SIG-M5 (cell line): Measurements from ENCODE around the gene KRT77.
"Not testable (repeated sequence)": the region's sequence is repeated elsewhere in the genome, so short reads cannot be mapped to it uniquely, and the experiment has no call there.

Experiments used
- DNase-seq: peaks from one replicate; lab custom pipeline; 2025; lab: John Stamatoyannopoulos, UW

KRT77 gene

GRCh38 chr12:52721838-52722470, 18.6 kb upstream of the KRT77 start:
- no peak for DNase-seq

- DNase-seq = no peak
These were observed 17.1 kb upstream of the KRT77 start for GRCh38 chr12:52720365-52720886.

DNA sequence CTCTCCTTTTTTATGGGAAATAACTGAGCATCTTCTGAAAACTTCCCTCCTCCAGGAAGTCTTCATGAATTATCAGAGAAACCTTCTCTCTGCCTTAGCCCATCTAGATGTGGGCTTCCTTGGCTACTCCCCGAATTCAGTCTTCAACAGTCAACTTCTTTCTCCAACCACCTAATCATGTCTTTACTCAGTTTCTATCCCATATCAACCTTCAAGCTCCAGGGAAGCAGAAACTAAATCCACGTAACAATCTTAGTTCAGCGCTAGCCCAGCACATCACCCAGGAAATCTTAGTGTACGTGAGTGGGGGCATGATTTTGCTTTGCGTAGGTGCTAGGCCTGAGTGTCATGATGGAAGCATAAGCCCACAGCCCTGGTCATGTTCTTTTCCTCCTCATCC, 12.7 kb upstream of the KRT77 start:
- DNase-seq = no peak

- DNase-seq = no peak
These were observed 12.1 kb upstream of the KRT77 start for GRCh38 chr12:52715416-52715815.

DNA sequence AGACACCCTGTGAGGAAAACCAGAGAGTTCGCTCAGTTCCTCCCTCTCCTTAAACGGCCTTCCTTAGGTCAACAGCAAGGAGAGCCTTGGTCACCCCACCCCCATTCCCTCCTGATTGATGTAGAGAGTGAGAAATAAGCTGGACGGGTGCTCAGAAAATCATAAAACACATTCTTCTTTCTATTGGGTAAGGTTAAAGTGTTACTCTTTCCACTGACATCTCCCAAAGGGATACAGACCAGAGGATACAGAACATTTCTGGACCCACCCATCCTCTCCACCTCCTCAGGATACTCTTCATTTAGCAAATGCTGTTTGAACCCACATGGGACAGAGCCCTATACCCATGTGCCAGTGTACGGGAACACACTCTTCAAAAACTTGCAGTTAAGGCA, 11.6 kb upstream of the KRT77 start:
- no peak for DNase-seq

DNA sequence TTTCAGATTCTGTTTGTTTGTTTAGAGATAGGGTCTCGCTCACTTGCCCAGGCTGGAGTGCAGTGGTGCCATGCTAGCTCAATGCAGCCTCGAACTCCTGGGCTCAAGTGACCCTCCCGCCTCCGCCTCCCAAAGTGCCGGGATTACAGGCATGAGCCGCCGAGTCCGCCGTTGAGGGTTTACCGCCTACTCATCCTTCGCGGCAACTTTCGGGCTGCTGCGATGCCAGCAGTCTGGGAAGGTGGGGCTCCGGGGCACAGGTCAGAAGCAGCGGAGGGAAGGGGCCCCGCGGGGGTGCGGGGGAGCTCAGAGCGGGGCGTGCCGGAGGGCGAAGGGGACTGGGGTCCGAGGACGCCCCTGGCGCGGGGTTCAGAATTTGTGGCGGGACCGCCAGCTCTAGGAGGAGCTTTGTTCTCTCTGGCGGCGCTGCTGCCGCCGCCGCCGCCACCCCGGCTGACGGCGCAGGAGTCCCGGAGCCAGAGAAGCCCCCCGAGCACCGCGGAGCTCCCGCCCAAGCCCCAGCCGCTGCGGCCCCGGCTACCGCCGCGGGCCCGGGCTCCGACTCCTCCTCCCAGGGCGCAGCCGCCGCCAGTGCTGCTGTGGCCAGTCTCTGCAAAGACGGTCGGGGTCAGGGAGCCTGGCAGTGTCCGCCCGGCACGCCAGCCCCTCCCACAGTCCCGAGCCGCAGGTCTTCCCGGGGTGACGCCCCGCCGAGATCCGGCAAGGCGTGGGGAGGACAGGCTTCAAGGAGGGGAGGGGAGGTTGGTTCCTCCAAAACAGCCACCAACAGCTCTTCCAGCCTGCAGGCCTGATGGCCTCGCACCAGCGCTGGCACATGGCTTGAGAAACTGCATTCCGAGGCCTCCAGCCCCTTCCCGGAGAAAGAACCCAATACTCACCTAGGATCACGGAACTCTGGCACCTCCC, 10.9 kb upstream of the KRT77 start:
- DNase-seq = no peak

DNA sequence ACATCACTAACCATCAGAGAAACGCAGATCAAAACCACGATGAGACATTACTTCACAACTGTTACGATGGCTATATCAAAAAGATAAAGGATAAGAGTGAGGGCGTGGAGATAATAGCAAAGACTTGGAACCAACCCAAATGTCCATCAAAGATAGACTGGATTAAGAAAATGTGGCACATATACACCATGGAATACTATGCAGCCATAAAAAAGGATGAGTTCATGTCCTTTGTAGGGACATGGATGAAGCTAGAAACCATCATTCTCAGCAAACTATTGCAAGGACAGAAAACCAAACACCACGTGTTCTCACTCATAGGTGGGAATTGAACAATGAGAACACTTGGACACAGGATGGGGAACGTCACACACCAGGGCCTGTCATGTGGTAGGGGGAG, 8.8 kb upstream of the KRT77 start:
- DNase-seq = not testable (repeated sequence)

DNA sequence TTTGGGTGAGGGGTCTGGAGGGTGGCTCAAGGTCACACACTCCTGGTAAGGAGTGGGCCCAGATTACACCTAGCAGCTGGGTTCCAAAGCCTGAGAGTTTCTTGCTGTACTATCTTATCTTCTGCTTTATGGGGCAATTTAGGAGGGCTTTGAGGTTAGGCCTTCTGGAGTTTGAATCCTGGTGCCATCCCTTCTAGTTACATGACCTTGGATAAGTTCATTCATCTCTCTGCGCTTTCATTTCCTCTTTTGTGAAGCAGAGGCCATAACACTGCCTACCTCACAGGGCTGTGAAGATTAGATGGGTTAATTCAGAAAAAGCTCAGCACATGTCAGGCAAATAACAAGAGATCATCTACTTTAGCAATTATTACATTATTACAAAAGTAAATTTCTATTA, 7.4 kb upstream of the KRT77 start:
- peak; percentile 23 for DNase-seq

DNA sequence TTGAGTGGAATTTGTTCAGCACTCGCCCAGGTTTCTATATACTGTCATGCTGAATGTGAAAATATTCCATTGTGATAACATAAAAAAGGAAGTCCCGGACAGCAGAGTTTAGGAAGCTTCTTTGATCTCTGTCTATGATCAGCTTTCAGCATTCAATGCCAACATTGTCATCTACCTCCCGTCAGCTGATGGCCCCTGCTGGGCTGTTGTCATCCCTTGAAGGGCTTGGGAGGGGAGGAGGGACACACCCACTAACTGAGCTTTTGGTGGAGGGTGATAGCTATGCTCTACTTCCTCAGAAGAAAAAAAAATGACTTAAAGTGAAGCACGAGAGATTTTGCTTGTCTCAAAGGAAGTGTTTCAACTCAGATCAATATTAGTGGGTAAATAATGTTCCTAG, 4.7 kb upstream of the KRT77 start:
- DNase-seq = no peak

- DNase-seq = no peak
These were observed 1.1 kb upstream of the KRT77 start for GRCh38 chr12:52704464-52704863.

GRCh38 chr12:52703878-52704277, 554 bp upstream of the KRT77 start:
- no peak for DNase-seq

GRCh38 chr12:52702338-52702737, 986 bp downstream of the KRT77 start:
- DNase-seq = no peak

GRCh38 chr12:52701281-52701680, 2.0 kb downstream of the KRT77 start:
- DNase-seq = no peak

DNA sequence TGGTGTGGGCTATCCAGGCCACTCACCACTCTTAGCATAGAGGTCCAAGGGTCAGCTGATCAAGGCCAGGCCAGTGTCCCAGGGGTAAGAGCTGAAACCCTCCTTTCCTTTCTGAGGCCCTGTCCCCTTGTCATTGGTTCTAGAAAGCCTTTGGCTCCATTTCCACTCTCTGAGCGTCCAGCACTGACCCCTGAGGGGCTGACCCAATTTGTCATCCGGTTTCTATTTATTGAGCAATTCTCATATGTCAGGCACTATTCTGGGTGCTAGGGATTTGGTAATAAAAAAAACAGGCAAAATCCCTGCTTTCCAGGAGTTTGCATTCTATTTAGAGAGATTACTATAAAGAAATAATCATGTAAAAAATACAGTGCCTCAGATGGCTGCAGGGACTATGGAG, 3.4 kb downstream of the KRT77 start:
- DNase-seq = no peak

DNA sequence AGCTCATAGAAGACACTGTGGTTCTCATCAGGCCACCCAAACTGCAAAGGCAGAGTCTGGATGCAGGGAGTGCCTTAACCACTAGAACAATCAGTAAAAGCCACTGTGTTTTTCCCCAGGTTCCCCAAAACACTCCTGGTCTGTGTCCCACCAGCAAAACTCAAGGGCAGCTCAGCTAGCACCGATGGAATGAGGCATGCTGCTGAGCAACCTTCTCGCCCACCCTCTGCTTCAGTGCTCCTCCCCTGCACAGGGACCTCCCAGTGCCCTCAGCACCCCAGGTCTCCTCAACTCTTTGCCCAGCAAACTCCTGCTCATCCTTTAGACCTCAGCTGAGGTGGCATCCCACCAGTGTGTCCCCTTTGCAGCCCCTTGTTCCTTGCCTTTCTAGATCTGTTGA, 4.0 kb downstream of the KRT77 start:
- no peak for DNase-seq

DNA sequence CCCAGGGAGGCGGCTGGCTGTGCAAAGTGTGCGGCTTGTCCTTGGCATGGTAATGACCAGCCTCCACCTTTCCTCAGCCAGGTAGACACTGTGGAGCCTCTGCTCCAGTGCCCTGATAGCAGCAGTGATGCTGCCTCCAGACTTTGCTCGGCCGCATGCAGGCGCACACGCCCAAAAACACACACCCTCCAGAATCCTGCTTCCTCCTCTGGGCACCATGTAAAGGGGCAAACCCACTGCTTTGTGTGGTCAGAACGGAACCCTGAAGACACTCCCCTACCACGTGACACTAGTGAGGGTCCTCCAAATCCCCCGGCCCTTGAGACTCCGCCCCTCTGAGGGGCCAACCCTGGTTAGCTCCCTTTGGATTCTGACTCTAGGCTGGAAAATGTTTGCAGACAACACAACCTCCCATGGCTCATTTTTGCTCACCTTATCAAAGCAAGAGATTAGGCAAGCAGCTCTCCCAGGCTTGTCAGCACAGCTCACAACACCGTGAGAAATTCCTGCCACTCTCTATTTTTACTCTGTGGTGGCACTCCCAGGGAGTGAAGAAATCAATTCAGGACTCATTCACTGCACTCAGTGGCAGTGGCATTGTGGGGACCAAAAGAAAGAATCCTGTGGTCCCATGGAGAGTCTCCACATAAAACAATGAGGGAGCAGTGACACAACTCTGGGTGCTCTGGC, 4.5 kb downstream of the KRT77 start:
- no peak for DNase-seq

- DNase-seq = no peak
These were observed 6.2 kb downstream of the KRT77 start for GRCh38 chr12:52697058-52697582.

- DNase-seq = no peak
These were observed 6.7 kb downstream of the KRT77 start for GRCh38 chr12:52696588-52696987.

DNA sequence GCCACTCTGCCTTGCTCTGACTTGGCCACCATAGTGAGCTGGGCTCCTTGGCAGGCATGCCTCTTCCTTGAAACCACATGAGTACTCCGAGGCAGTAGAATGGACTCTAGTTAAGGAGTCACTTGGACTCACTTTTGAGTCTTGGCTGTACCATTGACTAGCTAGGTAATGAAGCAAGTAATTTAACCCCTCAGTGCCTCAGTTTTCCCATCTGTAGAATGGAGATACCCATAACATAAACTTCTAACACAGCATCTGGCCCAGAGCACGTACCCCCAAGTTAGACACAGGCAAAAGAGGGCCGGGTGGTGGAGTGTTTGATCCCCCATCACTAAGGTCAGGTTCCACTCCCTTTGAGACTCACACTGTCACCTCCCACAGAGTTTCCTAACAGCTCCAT, 8.3 kb downstream of the KRT77 start:
- no peak for DNase-seq

DNA sequence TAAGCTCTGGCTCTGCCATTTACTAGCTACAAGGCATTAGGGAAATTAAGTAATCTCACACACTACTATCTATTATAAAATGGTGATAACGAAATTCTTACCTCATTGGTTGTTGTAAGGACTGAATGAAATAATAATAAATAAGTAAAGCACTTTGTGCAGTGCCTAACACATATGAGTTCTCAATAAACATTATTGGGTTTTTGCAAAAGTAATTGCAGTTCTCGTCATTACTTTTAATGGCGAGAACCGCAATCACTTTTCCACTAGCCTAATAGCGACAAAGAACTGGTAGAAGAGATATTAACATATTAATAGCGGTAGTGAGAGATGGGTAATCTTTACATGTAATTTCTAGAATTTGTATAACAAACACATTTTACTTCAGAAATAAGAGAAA, 9.2 kb downstream of the KRT77 start:
- DNase-seq = no peak

DNA sequence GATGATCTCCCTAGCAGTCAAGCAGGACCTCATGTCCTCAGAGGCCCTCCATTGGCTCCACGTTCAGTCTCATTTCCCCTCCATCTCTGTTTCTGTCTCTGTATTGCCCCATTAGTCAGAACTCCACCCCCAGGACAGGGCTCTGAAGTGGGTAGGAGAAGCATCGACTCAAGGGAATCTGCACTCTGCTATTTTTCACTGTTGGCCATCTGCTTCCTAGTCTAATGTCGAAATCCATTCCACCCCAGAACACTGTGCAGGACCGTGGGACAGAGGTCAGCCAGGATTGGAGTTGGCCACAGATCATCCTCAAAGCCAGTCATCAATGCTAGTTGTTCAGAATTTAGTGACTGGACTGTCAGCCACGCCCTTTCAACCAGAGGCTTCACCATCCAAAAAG, 10.1 kb downstream of the KRT77 start:
- DNase-seq = no peak

DNA sequence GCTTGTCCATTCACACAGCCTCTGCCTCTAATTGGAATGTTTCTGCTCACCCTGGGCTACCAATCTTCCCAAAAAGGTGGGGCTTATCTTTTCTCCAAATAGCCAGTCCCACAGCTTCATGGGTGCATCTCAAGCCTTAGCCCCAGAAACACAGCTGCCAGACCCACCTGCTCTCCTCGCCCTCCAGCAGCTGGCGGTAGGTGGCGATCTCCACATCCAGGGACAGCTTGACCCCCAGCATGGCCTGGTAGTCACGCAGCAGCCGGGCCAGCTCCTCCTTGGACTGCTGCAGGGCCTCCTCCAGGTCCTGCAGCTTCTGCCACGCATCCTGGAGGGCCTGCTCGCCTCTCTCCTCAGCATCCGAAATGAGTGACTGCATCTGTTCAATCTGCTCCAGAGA, 11.1 kb downstream of the KRT77 start:
- DNase-seq = no peak

DNA sequence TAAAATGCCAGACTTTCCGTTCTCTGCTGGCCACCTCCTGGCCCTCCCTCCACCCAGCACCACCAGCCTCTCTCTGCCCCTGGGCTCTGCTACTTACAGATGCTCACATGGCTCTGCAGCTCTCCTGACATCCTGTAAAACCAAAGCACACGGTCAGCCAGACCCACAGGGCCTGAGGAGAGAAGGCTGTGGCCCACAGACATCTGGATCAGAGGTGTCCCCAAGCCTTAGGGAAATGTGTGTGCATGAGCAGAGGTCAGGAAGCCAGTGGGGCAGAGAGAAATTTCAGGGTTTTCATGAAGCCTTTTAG, 11.5 kb downstream of the KRT77 start:
- DNase-seq = no peak
